PC-3 (cell line): Measurements from ENCODE around the gene LY6G6F.

Source experiments
- CTCF ChIP-seq: fragments of 300-600 bp; sonication (generic); conservative IDR thresholded peaks from 2 replicates; pipeline ENCODE4 v1.5.1; 2017; ENCODE audit warnings: antibody characterized with exemption, low read depth, mild to moderate bottlenecking, low read length
- EZH2 ChIP-seq: fragments of 300-600 bp; sonication (generic); IDR thresholded peaks from one replicate; pipeline ENCODE4 v1.6.1; 2017; ENCODE audit warnings: antibody characterized with exemption, mild to moderate bottlenecking, low read length; ENCODE audit not compliant: unreplicated experiment
- EZH2phosphoT487 ChIP-seq: fragments of 300-600 bp; sonication (generic); IDR thresholded peaks from 2 replicates; pipeline ENCODE4 v1.6.1; 2018; ENCODE audit warnings: mild to moderate bottlenecking, antibody characterized with exemption, low read length, borderline replicate concordance

- TF ChIP-seq EZH2phosphoT487, result no peak
- TF ChIP-seq CTCF, result no peak
- TF ChIP-seq EZH2, result no peak
Measured at GRCh38 chr6:31750411-31751022, 43.9 kb downstream of the LY6G6F start.
